ENCODE measurements around the gene GLCCI1.
"Not testable (repeated sequence)": the region's sequence is repeated elsewhere in the genome, so short reads cannot be mapped to it uniquely, and the experiment has no call there.

Gene GLCCI1

GRCh38 chr7:8086239-8086638, 117.6 kb downstream of the GLCCI1 start:
- peaks cover 4% of the 10 kb centered on the region for H3K4me1 Mint-ChIP-seq (ENCODE audit: low read depth)
- no peak overlapping the region for H3K27ac Mint-ChIP-seq
- no peak for DNase-seq (ENCODE audit: low spot score)
- peaks cover 40% of the 10 kb centered on the region for H3K36me3 Mint-ChIP-seq (ENCODE audit: low read depth)
- H3K4me3 Mint-ChIP-seq, result no peak overlapping the region
- H3K9me3 Mint-ChIP-seq, result no peaks in the 10 kb centered on the region
- no peaks in the 10 kb centered on the region for H3K27me3 Mint-ChIP-seq (ENCODE audit: low read depth)

DNA sequence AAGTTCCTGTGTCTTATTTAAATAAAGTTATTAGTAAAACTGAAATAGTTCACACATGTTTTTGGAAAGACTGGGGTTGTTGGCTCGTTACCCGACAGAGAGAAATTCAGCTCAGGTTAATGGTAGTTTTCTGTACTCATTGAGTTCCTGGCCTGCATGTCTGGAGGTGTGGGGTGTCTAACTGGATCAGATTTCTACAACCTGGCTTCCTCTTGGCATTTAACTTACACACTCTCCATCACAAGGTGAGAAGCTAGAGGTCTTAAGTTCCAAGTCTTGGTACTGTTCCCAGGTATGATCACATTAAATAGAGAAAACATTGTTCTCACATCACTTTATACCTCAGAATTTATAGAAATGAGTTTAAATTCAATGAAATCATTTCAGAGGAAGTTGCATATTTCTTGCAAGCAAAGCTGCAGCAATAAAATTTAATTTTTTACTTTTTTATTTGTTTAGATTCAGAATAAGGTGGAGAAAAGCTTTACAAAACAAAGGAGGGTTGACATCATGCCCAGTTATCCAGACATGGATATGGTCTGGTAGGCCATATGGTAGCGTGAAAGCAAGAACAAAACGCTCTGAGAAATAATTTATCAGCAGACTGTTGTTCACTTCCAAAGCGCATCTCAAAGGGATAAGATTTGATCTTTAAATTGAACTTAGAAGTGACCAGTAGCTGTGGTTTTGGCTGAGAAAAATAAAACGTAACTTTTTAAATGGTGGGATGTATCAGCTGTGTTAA, 120.6 kb downstream of the GLCCI1 start:
- H3K27ac Mint-ChIP-seq, result no peak overlapping the region
- peaks cover 7% of the 10 kb centered on the region for H3K4me1 Mint-ChIP-seq (ENCODE audit: low read depth)
- no peaks in the 10 kb centered on the region for H3K9me3 Mint-ChIP-seq
- DNase-seq (ENCODE audit: low spot score), result no peak
- no peak overlapping the region for H3K4me3 Mint-ChIP-seq
- H3K36me3 Mint-ChIP-seq (ENCODE audit: low read depth), result peaks cover 40% of the 10 kb centered on the region
- no peaks in the 10 kb centered on the region for H3K27me3 Mint-ChIP-seq (ENCODE audit: low read depth)

DNA sequence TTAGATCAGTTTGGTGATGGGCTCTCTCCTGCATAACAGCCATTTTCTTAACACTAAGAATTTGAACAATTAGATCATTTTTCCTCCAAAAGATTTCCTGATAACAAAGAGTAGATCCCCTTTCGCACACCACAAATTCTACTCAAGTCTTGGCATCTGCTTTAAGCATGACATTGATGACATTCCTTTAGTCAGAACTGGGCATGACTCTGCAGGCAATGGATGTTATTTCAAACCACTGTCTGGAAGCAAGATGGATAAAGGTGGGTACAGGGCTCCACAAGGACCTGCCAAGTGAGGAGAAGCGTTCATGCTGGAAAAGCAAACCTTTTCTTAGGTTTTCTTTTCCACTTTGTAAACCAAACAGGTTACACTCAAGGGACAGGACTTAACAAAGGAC, 123.5 kb downstream of the GLCCI1 start:
- Mint-ChIP-seq H3K36me3 (ENCODE audit: low read depth) (peaks cover 27% of the 10 kb centered on the region), H3K9me3 (peaks cover under 1% of the 10 kb centered on the region), H3K27ac (no peak overlapping the region), H3K27me3 (ENCODE audit: low read depth) (no peaks in the 10 kb centered on the region), H3K4me1 (ENCODE audit: low read depth) (peaks cover 7% of the 10 kb centered on the region), H3K4me3 (no peak overlapping the region)
- DNase-seq (ENCODE audit: low spot score), result no peak

GRCh38 chr7:8094164-8095140, 125.9 kb downstream of the GLCCI1 start:
- peaks cover 4% of the 10 kb centered on the region for H3K27me3 Mint-ChIP-seq (ENCODE audit: low read depth)
- H3K4me3 Mint-ChIP-seq, result no peak overlapping the region
- H3K4me1 Mint-ChIP-seq (ENCODE audit: low read depth), result peaks cover 5% of the 10 kb centered on the region
- no peak for DNase-seq (ENCODE audit: low spot score)
- H3K27ac Mint-ChIP-seq, result no peak overlapping the region
- H3K9me3 Mint-ChIP-seq, result peaks cover 12% of the 10 kb centered on the region
- peaks cover 19% of the 10 kb centered on the region for H3K36me3 Mint-ChIP-seq (ENCODE audit: low read depth)

GRCh38 chr7:8101292-8101691, 132.7 kb downstream of the GLCCI1 start:
- Mint-ChIP-seq H3K36me3 (ENCODE audit: low read depth) (peaks cover 11% of the 10 kb centered on the region), H3K4me1 (ENCODE audit: low read depth) (peaks cover 16% of the 10 kb centered on the region), H3K9me3 (peaks cover 35% of the 10 kb centered on the region)
- H3K27me3 Mint-ChIP-seq (ENCODE audit: low read depth); H3K27ac Mint-ChIP-seq; DNase-seq (ENCODE audit: low spot score); H3K4me3 Mint-ChIP-seq: not testable (repeated sequence)

- no peak for DNase-seq (ENCODE audit: low spot score)
- H3K36me3 Mint-ChIP-seq (ENCODE audit: low read depth), result peaks cover 5% of the 10 kb centered on the region
- no peak overlapping the region for H3K4me3 Mint-ChIP-seq
- H3K27me3 Mint-ChIP-seq (ENCODE audit: low read depth), result no peaks in the 10 kb centered on the region
- H3K27ac Mint-ChIP-seq, result no peak overlapping the region
- peaks cover 32% of the 10 kb centered on the region for H3K9me3 Mint-ChIP-seq
- H3K4me1 Mint-ChIP-seq (ENCODE audit: low read depth), result peaks cover 18% of the 10 kb centered on the region
Observed at GRCh38 chr7:8103282-8103681, 134.7 kb downstream of the GLCCI1 start.

GRCh38 chr7:8105449-8106095, 137.0 kb downstream of the GLCCI1 start:
- H3K4me3 Mint-ChIP-seq, result no peak overlapping the region

DNA sequence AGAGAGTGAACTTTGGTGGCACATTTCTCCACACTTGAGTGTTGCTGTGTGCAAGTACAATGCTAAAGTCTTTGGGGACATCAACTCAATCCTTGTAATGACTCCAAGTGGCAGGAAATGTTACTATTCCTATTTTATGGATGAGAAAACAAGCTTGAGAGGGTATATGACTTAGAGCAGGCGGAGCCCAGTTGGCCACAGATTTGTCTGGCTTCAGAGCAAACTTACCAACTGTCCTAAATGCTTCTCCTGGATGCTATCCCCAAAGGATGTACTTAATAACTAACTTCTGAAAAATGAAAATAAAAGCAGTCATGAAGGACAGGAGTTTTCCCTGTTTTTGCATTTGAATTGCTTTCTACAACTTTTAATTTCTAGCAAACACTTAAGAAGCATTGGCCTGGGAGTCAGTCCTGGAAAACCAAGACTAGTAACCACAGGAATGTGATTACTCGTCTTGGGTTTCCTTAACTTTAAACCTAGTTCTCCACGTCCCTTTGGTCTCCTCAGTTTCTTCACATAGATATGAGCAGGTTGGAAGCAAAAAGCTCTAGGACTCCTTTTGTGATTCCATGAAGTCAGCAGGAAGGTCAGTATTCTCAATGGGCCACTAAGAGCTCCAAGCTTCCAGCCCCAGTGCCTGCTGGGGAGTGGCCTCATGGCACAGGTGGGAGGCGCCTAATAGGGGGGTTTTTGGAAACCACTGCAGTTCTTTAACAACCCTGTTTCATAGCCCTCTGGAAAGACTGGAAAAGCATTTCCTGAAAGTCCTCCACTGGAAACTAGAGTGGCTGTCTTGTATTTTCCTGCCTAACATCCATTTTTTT, 140.8 kb downstream of the GLCCI1 start:
- Mint-ChIP-seq H3K36me3 (ENCODE audit: low read depth) (peaks cover 4% of the 10 kb centered on the region), H3K4me1 (ENCODE audit: low read depth) (peaks cover 34% of the 10 kb centered on the region), H3K27ac (no peak overlapping the region), H3K4me3 (no peak overlapping the region), H3K27me3 (ENCODE audit: low read depth) (no peaks in the 10 kb centered on the region), H3K9me3 (peaks cover 6% of the 10 kb centered on the region)
- no peak for DNase-seq (ENCODE audit: low spot score)

More at GRCh38 chr7:8105449-8106095, 137.0 kb downstream of the GLCCI1 start:
- Mint-ChIP-seq H3K27ac (peak overlapping the region; percentile 56), H3K27me3 (ENCODE audit: low read depth) (no peaks in the 10 kb centered on the region), H3K4me1 (ENCODE audit: low read depth) (peaks cover 18% of the 10 kb centered on the region), H3K36me3 (ENCODE audit: low read depth) (peaks cover 5% of the 10 kb centered on the region), H3K9me3 (peaks cover 22% of the 10 kb centered on the region)
- DNase-seq (ENCODE audit: low spot score), result no peak

- H3K4me3 Mint-ChIP-seq, result no peak overlapping the region
- peak overlapping the region; percentile 6 for H3K27ac Mint-ChIP-seq
Observed at GRCh38 chr7:8111282-8111960, 142.8 kb downstream of the GLCCI1 start.

DNA sequence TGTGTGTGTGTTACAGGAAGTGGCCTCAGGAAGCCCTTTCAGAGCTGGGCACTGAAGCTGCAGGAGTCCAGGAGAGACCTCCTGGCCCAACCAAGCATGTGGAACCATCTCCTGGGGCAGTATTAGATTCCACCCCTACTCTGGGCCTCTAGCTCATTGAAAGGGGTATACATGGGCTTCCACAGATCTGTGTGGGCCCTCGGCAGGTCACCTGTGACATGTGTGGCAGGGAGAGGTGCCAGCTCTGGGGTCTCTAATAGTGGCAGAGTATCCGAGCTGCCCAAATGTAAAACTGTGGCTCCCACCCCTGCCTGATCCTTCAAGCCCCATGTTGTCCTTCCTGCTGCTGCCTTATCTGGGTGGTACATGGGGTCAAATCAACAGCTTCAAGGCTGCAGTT, 144.1 kb downstream of the GLCCI1 start:
- H3K27me3 Mint-ChIP-seq (ENCODE audit: low read depth), result no peaks in the 10 kb centered on the region
- H3K9me3 Mint-ChIP-seq, result peaks cover 4% of the 10 kb centered on the region
- no peak for DNase-seq (ENCODE audit: low spot score)
- H3K4me1 Mint-ChIP-seq (ENCODE audit: low read depth), result peaks cover 48% of the 10 kb centered on the region
- no peak overlapping the region for H3K4me3 Mint-ChIP-seq
- H3K36me3 Mint-ChIP-seq (ENCODE audit: low read depth), result peaks cover 13% of the 10 kb centered on the region
- no peak overlapping the region for H3K27ac Mint-ChIP-seq

More at GRCh38 chr7:8111282-8111960, 142.8 kb downstream of the GLCCI1 start:
- Mint-ChIP-seq H3K36me3 (ENCODE audit: low read depth) (peaks cover 11% of the 10 kb centered on the region), H3K27me3 (ENCODE audit: low read depth) (no peaks in the 10 kb centered on the region), H3K9me3 (peaks cover 6% of the 10 kb centered on the region), H3K4me1 (ENCODE audit: low read depth) (peaks cover 40% of the 10 kb centered on the region)
- no peak for DNase-seq (ENCODE audit: low spot score)

- Mint-ChIP-seq H3K27ac (no peak overlapping the region), H3K9me3 (peaks cover 3% of the 10 kb centered on the region), H3K36me3 (ENCODE audit: low read depth) (peaks cover 13% of the 10 kb centered on the region), H3K4me3 (no peak overlapping the region), H3K27me3 (ENCODE audit: low read depth) (no peaks in the 10 kb centered on the region), H3K4me1 (ENCODE audit: low read depth) (peaks cover 51% of the 10 kb centered on the region)
- DNase-seq (ENCODE audit: low spot score), result no peak
Observed at GRCh38 chr7:8113184-8113583, 144.6 kb downstream of the GLCCI1 start.

DNA sequence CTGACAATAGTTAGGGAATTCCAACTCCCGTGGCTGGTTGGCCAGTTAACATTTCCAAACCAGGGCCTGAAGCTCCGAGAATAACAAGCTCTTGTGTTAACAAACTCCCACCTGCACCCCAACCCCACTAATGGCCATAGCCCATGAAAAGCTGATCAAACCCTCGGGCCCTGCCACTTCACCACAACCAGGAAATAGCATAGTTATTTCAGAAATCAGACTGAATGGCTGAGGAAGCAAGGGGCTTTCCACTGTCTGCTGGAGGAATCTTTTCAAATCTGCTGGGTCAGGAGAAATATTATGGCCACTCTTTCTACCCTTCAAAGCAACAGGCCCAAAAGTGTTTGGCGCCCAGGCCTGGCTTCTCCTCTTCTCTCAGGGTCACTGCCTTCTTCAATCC, 145.6 kb downstream of the GLCCI1 start:
- H3K9me3 Mint-ChIP-seq, result peaks cover 3% of the 10 kb centered on the region
- peak overlapping the region; percentile 51 for H3K27ac Mint-ChIP-seq
- H3K4me3 Mint-ChIP-seq, result peak overlapping the region; percentile 41
- peak; percentile 24 for DNase-seq (ENCODE audit: low spot score)
- peaks cover 59% of the 10 kb centered on the region for H3K4me1 Mint-ChIP-seq (ENCODE audit: low read depth)
- H3K27me3 Mint-ChIP-seq (ENCODE audit: low read depth), result no peaks in the 10 kb centered on the region
- peaks cover 13% of the 10 kb centered on the region for H3K36me3 Mint-ChIP-seq (ENCODE audit: low read depth)

Data from T-helper 2 cell treated with Interferon-gamma antibody and Interleukin-4, amounts not matched to agents 5 μg/mL and 100 μg/mL, for 36 hours (primary cell).